Sigmoid colon (tissue), 7 donors: ENCODE results near the gene GAN. TPM values are rescaled to one million over a fixed set of nuclear protein-coding genes. Genes with fewer than 3 reads are reported as not detected.
"Not testable (repeated sequence)": the region's sequence is repeated elsewhere in the genome, so short reads cannot be mapped to it uniquely, and the experiment has no call there.

ENCODE experiments used
- DNase-seq: peaks from one replicate; pipeline ENCODE4 v3.0.0-alpha.2; 2019
- H3K27ac ChIP-seq, 4 donors: fragments of 200-600 bp; sonication (generic); one replicate each; pipeline ENCODE4 v1.5.1; 2016 to 2019; ENCODE audit warnings: mild to moderate bottlenecking in 1 of 4
- H3K27me3 ChIP-seq, 3 donors: fragments of 200-600 bp; sonication (generic); one replicate each; pipeline ENCODE4 v1.5.1; 2019; ENCODE audit warnings: mild to moderate bottlenecking in 1 of 3
- H3K36me3 ChIP-seq, 4 donors: fragments of 200-600 bp; sonication (generic); one replicate each; pipeline ENCODE4 v1.5.1; 2016 to 2019
- H3K4me1 ChIP-seq, 4 donors: fragments of 200-600 bp; sonication (generic); one replicate each; pipeline ENCODE4 v1.5.1; 2017 to 2019
- H3K4me3 ChIP-seq, 4 donors: fragments of 200-600 bp; sonication (generic); one replicate each; pipeline ENCODE4 v1.5.1; 2017 to 2019; ENCODE audit warnings: mild to moderate bottlenecking in 2 of 4, moderate library complexity in 1 of 4
- H3K9me3 ChIP-seq, 4 donors: fragments of 200-600 bp in 3 of 4; sonication (generic) in 3 of 4; one replicate each; pipeline versions ENCODE4 v1.5.1 to v1.6.1; 2013 to 2019
- EP300 ChIP-seq, 4 donors: sonication (generic); formaldehyde crosslinking; IDR thresholded peaks; one replicate each; pipeline ENCODE4 v1.6.1; 2017; ENCODE audit warnings: antibody characterized with exemption in 4 of 4
- POLR2A ChIP-seq, 2 donors: fragments of 450-650 bp; IDR thresholded peaks; one replicate each; pipeline ENCODE4 v1.6.1; 2016; ENCODE audit warnings: antibody characterized with exemption in 2 of 2, mild to moderate bottlenecking in 2 of 2, moderate library complexity in 2 of 2
- POLR2AphosphoS5 ChIP-seq, 4 donors: sonication (generic); formaldehyde crosslinking; IDR thresholded peaks; one replicate each; pipeline ENCODE4 v1.6.1; 2017; ENCODE audit warnings: antibody characterized with exemption in 4 of 4
- WGBS, 2 donors: extraction: QIAGEN DNeasy Blood & Tissue Kit; methylation state at CpG; one replicate each; pipeline ENCODE4 v1.1.7; 2013; 5-methylcytosine and 5-hydroxymethylcytosine counted together
- intact Hi-C: fragments of 100-400 bp; cut with DNase I; formaldehyde crosslinking; loops from one replicate; pipeline ENCODE4 v1.15.1; 2023
- polyA plus RNA-seq, 3 donors: library from polyadenylated mRNA; stranded (reverse); fragments of 200-250 nt; gene quantifications; one replicate each; pipeline ENCODE4 v1.2.3, GENCODE V29; 2013
- total RNA-seq, 4 donors: library from RNA; depleted of rRNA; stranded (reverse); fragments of >200 nt; gene quantifications; one replicate each; pipeline ENCODE4 v1.1.0, GENCODE V29; 2016
- TF ChIP-seq, protein P1 (sequence below), 4 experiments: fragments of 450-650 bp in 3 of 4; fragments of 200-600 bp in 1 of 4; IDR thresholded peaks; one replicate each; pipeline ENCODE4 v1.5.1; 2016 to 2019; ENCODE audit warnings: antibody characterized with exemption in 4 of 4, mild to moderate bottlenecking in 3 of 4, moderate library complexity in 2 of 4
- donor health status: healthy with polysubstance abuse.
- donor health status: Bipolar disorder and iron deficiency.
- donor health status: healthy.

Gene GAN
- total and polyA plus RNA-seq, 7 donors: 1.2 to 14.7 (median 9.1) TPM

DNA sequence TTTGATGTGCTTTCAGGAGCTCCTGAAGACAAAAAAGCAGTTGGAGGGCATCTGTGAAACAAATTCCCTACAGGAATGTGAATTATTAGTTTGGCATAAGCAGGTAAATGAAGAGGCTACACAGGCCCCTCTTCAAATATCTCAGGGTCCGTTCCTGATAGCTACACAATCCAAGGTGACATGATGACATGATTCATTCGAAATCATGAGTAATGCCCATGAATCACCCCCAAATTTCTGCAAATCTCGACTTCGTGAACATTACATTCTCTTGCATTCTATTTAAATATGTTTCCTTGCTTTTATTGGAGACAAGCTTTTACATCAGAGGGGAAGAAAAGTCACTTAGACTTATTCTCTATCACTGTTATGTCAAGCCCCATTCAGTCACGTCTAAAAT lies 22.3 kb downstream of the GAN start:
- TF ChIP-seq EP300 (IDR thresholded peaks at IDR 0.05) (no peak), POLR2AphosphoS5 (IDR thresholded peaks at IDR 0.05) (no peak), POLR2A (IDR thresholded peaks at IDR 0.05) (no peak)
- TF ChIP-seq, protein P1, sequence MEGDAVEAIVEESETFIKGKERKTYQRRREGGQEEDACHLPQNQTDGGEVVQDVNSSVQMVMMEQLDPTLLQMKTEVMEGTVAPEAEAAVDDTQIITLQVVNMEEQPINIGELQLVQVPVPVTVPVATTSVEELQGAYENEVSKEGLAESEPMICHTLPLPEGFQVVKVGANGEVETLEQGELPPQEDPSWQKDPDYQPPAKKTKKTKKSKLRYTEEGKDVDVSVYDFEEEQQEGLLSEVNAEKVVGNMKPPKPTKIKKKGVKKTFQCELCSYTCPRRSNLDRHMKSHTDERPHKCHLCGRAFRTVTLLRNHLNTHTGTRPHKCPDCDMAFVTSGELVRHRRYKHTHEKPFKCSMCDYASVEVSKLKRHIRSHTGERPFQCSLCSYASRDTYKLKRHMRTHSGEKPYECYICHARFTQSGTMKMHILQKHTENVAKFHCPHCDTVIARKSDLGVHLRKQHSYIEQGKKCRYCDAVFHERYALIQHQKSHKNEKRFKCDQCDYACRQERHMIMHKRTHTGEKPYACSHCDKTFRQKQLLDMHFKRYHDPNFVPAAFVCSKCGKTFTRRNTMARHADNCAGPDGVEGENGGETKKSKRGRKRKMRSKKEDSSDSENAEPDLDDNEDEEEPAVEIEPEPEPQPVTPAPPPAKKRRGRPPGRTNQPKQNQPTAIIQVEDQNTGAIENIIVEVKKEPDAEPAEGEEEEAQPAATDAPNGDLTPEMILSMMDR (IDR thresholded peaks at IDR 0.05): no peak
- intact Hi-C loops: no loop called here
- no peak for DNase-seq
- WGBS, 2 donors: 94 to 96% methylated on average over 5 of the region's 5 CpGs
- Histone ChIP-seq H3K4me3 (no peak overlapping the region), H3K27me3 (no peaks in the 10 kb centered on the region), H3K4me1 (no peaks in the 10 kb centered on the region), H3K36me3 (no peaks in the 10 kb centered on the region), H3K9me3 (no peaks in the 10 kb centered on the region), H3K27ac (no peak overlapping the region)

DNA sequence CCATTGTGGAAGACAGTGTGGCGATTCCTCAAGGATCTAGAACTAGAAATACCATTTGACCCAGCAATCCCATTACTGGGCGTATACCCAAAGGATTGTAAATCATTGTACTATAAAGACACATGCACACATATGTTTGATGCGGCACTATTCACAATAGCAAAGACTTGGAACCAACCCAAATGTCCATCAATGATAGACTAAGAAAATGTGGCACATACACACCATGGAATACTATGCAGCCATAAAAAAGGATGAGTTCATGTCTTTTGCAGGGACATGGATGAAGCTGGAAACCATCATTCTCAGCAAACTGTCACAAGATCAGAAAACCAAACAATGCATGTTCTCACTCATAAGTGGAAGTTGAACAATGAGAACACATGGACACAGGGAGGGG lies 30.4 kb downstream of the GAN start:
- H3K27ac ChIP-seq, intact Hi-C loops, H3K4me3 ChIP-seq, H3K27me3 ChIP-seq, DNase-seq, H3K4me1 ChIP-seq, H3K36me3 ChIP-seq: not testable (repeated sequence)
- WGBS, 2 donors: 95 to 97% methylated on average over 3 of the region's 3 CpGs
- H3K9me3 ChIP-seq: peaks cover 3 to 13% (median 8%) of the 10 kb centered on the region in 4 donors

DNA sequence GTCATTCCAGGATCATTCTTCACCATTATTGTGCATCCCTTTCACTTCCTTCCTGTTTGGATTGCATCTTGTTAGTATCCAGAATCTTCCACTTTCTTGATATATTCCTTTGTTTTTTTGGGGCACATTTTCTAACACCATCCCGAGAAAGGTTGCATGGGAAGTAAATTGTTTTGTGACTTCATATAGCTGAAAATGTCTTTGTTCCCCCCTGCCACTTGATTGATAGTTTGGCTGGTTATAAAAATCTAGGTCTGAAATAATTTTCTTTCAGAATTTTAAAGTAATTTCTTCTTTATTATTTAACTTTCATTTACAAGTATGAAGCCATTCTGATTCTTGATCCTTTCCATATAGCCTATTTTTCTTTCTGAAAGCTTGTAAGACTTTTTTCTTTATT lies 32.7 kb downstream of the GAN start:
- WGBS, 2 donors: 99% methylated on average over 1 of the region's 1 CpG
- H3K36me3 ChIP-seq: peaks cover 0 to 10% (median 0%) of the 10 kb centered on the region in 4 donors
- TF ChIP-seq, protein P1 (IDR thresholded peaks at IDR 0.05): no peak
- no peak for TF ChIP-seq POLR2A (IDR thresholded peaks at IDR 0.05)
- no peak for TF ChIP-seq POLR2AphosphoS5 (IDR thresholded peaks at IDR 0.05)
- TF ChIP-seq EP300 (IDR thresholded peaks at IDR 0.05): no peak
- no peaks in the 10 kb centered on the region for H3K27me3 ChIP-seq
- H3K27ac ChIP-seq: no peak overlapping the region
- H3K9me3 ChIP-seq: peaks cover 3 to 13% (median 8%) of the 10 kb centered on the region in 4 donors
- no peak overlapping the region for H3K4me3 ChIP-seq
- intact Hi-C loops: no loop called here
- no peak for DNase-seq
- no peaks in the 10 kb centered on the region for H3K4me1 ChIP-seq

- WGBS, 2 donors: 93 to 94% methylated on average over 4 of the region's 4 CpGs
- no peaks in the 10 kb centered on the region for H3K27me3 ChIP-seq
- intact Hi-C loops: no loop called here
- no peak overlapping the region for H3K4me3 ChIP-seq
- peaks cover 0 to 18% (median 0%) of the 10 kb centered on the region in 4 donors for H3K36me3 ChIP-seq
- H3K27ac ChIP-seq: no peak overlapping the region
- peaks cover 3 to 13% (median 8%) of the 10 kb centered on the region in 4 donors for H3K9me3 ChIP-seq
- H3K4me1 ChIP-seq: no peaks in the 10 kb centered on the region
- no peak for DNase-seq
- TF ChIP-seq POLR2A (IDR thresholded peaks at IDR 0.05): no peak
- TF ChIP-seq POLR2AphosphoS5 (IDR thresholded peaks at IDR 0.05): no peak
- TF ChIP-seq, protein P1 (IDR thresholded peaks at IDR 0.05): no peak
- no peak for TF ChIP-seq EP300 (IDR thresholded peaks at IDR 0.05)
Observed at GRCh38 chr16:81349608-81350305, 35.0 kb downstream of the GAN start.

DNA sequence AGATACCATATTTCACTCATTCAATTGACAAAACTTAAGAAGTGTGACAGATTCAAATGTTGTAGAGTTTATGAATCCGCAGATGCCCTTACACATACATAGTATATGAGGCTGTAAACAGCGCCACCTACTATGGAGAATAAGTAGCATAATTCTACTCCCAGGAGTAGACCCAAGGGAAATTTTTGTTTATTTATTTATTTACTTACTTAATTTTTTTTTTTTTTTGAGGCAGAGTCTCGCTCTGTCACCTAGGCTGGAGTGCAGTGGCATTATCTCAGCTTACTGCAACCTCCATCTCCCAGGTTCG lies 35.5 kb downstream of the GAN start:
- H3K36me3 ChIP-seq: peaks cover 0 to 23% (median 0%) of the 10 kb centered on the region in 4 donors
- no peak for DNase-seq
- no peaks in the 10 kb centered on the region for H3K27me3 ChIP-seq
- intact Hi-C loops: no loop called here
- H3K9me3 ChIP-seq: peaks cover 3 to 13% (median 8%) of the 10 kb centered on the region in 4 donors
- 95 to 97% methylated on average over 4 of the region's 4 CpGs for WGBS, 2 donors
- H3K27ac ChIP-seq: no peak overlapping the region
- H3K4me3 ChIP-seq: no peak overlapping the region
- TF ChIP-seq, protein P1 (IDR thresholded peaks at IDR 0.05): no peak
- no peak for TF ChIP-seq EP300 (IDR thresholded peaks at IDR 0.05)
- no peak for TF ChIP-seq POLR2AphosphoS5 (IDR thresholded peaks at IDR 0.05)
- H3K4me1 ChIP-seq: no peaks in the 10 kb centered on the region
